ENCODE measurements around the gene HYKK. TPM values are rescaled to one million over a fixed set of nuclear protein-coding genes. Genes with fewer than 3 reads are reported as not detected.

The HYKK gene
- total RNA-seq, 1 experiment from 2014 or later, result 3.1 TPM

DNA sequence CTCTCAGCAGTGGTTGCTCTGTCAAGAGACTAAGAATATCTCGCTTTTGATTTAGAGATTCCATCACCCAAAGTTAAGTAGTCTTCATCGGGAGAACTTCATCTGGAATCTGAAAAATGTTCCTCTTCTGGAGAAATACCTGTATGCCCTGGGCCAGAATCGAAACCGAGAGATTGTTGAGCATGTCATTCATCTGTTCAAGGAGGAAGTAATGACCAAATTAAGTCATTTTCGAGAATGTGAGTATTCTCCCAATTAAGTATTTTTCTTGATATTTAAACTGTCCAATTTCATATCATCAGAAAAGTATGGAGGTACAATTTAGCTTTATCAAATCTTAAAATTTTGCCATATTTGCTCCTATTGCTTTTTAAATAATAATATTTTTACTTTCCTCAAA is 19.9 kb downstream of the HYKK start:
- no peak for TF ChIP-seq NFATC4 (CRISPR knock-in tag; IDR thresholded peaks at IDR 0.05)
- TF ChIP-seq, protein P1, sequence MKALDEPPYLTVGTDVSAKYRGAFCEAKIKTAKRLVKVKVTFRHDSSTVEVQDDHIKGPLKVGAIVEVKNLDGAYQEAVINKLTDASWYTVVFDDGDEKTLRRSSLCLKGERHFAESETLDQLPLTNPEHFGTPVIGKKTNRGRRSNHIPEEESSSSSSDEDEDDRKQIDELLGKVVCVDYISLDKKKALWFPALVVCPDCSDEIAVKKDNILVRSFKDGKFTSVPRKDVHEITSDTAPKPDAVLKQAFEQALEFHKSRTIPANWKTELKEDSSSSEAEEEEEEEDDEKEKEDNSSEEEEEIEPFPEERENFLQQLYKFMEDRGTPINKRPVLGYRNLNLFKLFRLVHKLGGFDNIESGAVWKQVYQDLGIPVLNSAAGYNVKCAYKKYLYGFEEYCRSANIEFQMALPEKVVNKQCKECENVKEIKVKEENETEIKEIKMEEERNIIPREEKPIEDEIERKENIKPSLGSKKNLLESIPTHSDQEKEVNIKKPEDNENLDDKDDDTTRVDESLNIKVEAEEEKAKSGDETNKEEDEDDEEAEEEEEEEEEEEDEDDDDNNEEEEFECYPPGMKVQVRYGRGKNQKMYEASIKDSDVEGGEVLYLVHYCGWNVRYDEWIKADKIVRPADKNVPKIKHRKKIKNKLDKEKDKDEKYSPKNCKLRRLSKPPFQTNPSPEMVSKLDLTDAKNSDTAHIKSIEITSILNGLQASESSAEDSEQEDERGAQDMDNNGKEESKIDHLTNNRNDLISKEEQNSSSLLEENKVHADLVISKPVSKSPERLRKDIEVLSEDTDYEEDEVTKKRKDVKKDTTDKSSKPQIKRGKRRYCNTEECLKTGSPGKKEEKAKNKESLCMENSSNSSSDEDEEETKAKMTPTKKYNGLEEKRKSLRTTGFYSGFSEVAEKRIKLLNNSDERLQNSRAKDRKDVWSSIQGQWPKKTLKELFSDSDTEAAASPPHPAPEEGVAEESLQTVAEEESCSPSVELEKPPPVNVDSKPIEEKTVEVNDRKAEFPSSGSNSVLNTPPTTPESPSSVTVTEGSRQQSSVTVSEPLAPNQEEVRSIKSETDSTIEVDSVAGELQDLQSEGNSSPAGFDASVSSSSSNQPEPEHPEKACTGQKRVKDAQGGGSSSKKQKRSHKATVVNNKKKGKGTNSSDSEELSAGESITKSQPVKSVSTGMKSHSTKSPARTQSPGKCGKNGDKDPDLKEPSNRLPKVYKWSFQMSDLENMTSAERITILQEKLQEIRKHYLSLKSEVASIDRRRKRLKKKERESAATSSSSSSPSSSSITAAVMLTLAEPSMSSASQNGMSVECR (CRISPR knock-in tag; IDR thresholded peaks at IDR 0.05; ENCODE audit: borderline replicate concordance), result no peak
- TF ChIP-seq SMAD3 (CRISPR knock-in tag; IDR thresholded peaks at IDR 0.05; ENCODE audit: borderline replicate concordance), result no peak
- no peak for TF ChIP-seq ETV6 (CRISPR knock-in tag; IDR thresholded peaks at IDR 0.05)
- no peak for TF ChIP-seq NFYB (CRISPR knock-in tag; conservative IDR thresholded peaks at IDR 0.05; ENCODE audit: low read depth)
- no peak for TF ChIP-seq ZNF671 (CRISPR knock-in tag; IDR thresholded peaks at IDR 0.05)
- DNase-seq (ENCODE audit: low spot score), result no peak
- Mint-ChIP-seq H3K27me3 (ENCODE audit: low read depth) (peaks cover 7% of the 10 kb centered on the region), H3K4me1 (no peaks in the 10 kb centered on the region), H3K4me3 (no peak overlapping the region), H3K9me3 (peaks cover 42% of the 10 kb centered on the region), H3K27ac (no peak overlapping the region), H3K36me3 (peaks cover 30% of the 10 kb centered on the region)
- no peak for ATAC-seq
- CTCF ChIA-PET, result no interaction called here
- POLR2A ChIA-PET, result no interaction called here

DNA sequence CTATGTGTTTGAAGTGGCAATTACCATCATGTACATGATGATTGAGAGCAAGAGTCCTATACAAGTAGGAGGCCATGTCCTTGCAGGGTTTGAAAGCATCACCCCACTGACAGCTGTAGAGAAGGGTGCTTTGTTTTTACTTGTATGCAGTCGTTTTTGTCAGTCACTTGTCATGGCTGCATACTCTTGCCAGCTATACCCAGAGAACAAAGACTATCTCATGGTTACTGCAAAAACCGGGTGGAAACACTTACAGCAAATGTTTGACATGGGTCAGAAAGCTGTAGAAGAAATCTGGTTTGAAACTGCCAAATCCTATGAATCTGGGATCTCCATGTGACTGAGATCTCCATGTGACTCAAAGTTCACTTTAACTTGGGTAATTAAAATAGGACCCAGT is 26.0 kb downstream of the HYKK start:
- Mint-ChIP-seq H3K36me3 (peaks cover 7% of the 10 kb centered on the region; the same call in 1 of the 2 replicates), H3K4me3 (no peak overlapping the region), H3K9me3 (peaks cover 6% of the 10 kb centered on the region), H3K27me3 (ENCODE audit: low read depth) (peaks cover 4% of the 10 kb centered on the region), H3K4me1 (no peaks in the 10 kb centered on the region), H3K27ac (no peak overlapping the region)
- CTCF ChIA-PET, result no interaction called here
- POLR2A ChIA-PET, result no interaction called here
- DNase-seq (ENCODE audit: low spot score), result no peak
- no peak for TF ChIP-seq OVOL2 (CRISPR knock-in tag; IDR thresholded peaks at IDR 0.05; ENCODE audit: borderline replicate concordance)
- TF ChIP-seq, protein P2, sequence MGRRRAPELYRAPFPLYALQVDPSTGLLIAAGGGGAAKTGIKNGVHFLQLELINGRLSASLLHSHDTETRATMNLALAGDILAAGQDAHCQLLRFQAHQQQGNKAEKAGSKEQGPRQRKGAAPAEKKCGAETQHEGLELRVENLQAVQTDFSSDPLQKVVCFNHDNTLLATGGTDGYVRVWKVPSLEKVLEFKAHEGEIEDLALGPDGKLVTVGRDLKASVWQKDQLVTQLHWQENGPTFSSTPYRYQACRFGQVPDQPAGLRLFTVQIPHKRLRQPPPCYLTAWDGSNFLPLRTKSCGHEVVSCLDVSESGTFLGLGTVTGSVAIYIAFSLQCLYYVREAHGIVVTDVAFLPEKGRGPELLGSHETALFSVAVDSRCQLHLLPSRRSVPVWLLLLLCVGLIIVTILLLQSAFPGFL (CRISPR knock-in tag; IDR thresholded peaks at IDR 0.05; ENCODE audit: borderline replicate concordance), result no peak
- TF ChIP-seq, protein P3, sequence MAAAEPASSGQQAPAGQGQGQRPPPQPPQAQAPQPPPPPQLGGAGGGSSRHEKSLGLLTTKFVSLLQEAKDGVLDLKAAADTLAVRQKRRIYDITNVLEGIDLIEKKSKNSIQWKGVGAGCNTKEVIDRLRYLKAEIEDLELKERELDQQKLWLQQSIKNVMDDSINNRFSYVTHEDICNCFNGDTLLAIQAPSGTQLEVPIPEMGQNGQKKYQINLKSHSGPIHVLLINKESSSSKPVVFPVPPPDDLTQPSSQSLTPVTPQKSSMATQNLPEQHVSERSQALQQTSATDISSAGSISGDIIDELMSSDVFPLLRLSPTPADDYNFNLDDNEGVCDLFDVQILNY (CRISPR knock-in tag; IDR thresholded peaks at IDR 0.05), result no peak
- TF ChIP-seq, protein P4, sequence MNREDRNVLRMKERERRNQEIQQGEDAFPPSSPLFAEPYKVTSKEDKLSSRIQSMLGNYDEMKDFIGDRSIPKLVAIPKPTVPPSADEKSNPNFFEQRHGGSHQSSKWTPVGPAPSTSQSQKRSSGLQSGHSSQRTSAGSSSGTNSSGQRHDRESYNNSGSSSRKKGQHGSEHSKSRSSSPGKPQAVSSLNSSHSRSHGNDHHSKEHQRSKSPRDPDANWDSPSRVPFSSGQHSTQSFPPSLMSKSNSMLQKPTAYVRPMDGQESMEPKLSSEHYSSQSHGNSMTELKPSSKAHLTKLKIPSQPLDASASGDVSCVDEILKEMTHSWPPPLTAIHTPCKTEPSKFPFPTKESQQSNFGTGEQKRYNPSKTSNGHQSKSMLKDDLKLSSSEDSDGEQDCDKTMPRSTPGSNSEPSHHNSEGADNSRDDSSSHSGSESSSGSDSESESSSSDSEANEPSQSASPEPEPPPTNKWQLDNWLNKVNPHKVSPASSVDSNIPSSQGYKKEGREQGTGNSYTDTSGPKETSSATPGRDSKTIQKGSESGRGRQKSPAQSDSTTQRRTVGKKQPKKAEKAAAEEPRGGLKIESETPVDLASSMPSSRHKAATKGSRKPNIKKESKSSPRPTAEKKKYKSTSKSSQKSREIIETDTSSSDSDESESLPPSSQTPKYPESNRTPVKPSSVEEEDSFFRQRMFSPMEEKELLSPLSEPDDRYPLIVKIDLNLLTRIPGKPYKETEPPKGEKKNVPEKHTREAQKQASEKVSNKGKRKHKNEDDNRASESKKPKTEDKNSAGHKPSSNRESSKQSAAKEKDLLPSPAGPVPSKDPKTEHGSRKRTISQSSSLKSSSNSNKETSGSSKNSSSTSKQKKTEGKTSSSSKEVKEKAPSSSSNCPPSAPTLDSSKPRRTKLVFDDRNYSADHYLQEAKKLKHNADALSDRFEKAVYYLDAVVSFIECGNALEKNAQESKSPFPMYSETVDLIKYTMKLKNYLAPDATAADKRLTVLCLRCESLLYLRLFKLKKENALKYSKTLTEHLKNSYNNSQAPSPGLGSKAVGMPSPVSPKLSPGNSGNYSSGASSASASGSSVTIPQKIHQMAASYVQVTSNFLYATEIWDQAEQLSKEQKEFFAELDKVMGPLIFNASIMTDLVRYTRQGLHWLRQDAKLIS (CRISPR knock-in tag; IDR thresholded peaks at IDR 0.05; ENCODE audit: borderline replicate concordance), result no peak
- TF ChIP-seq, protein P5, sequence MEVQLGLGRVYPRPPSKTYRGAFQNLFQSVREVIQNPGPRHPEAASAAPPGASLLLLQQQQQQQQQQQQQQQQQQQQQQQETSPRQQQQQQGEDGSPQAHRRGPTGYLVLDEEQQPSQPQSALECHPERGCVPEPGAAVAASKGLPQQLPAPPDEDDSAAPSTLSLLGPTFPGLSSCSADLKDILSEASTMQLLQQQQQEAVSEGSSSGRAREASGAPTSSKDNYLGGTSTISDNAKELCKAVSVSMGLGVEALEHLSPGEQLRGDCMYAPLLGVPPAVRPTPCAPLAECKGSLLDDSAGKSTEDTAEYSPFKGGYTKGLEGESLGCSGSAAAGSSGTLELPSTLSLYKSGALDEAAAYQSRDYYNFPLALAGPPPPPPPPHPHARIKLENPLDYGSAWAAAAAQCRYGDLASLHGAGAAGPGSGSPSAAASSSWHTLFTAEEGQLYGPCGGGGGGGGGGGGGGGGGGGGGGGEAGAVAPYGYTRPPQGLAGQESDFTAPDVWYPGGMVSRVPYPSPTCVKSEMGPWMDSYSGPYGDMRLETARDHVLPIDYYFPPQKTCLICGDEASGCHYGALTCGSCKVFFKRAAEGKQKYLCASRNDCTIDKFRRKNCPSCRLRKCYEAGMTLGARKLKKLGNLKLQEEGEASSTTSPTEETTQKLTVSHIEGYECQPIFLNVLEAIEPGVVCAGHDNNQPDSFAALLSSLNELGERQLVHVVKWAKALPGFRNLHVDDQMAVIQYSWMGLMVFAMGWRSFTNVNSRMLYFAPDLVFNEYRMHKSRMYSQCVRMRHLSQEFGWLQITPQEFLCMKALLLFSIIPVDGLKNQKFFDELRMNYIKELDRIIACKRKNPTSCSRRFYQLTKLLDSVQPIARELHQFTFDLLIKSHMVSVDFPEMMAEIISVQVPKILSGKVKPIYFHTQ (CRISPR knock-in tag; IDR thresholded peaks at IDR 0.05), result no peak
- TF ChIP-seq, protein P6, sequence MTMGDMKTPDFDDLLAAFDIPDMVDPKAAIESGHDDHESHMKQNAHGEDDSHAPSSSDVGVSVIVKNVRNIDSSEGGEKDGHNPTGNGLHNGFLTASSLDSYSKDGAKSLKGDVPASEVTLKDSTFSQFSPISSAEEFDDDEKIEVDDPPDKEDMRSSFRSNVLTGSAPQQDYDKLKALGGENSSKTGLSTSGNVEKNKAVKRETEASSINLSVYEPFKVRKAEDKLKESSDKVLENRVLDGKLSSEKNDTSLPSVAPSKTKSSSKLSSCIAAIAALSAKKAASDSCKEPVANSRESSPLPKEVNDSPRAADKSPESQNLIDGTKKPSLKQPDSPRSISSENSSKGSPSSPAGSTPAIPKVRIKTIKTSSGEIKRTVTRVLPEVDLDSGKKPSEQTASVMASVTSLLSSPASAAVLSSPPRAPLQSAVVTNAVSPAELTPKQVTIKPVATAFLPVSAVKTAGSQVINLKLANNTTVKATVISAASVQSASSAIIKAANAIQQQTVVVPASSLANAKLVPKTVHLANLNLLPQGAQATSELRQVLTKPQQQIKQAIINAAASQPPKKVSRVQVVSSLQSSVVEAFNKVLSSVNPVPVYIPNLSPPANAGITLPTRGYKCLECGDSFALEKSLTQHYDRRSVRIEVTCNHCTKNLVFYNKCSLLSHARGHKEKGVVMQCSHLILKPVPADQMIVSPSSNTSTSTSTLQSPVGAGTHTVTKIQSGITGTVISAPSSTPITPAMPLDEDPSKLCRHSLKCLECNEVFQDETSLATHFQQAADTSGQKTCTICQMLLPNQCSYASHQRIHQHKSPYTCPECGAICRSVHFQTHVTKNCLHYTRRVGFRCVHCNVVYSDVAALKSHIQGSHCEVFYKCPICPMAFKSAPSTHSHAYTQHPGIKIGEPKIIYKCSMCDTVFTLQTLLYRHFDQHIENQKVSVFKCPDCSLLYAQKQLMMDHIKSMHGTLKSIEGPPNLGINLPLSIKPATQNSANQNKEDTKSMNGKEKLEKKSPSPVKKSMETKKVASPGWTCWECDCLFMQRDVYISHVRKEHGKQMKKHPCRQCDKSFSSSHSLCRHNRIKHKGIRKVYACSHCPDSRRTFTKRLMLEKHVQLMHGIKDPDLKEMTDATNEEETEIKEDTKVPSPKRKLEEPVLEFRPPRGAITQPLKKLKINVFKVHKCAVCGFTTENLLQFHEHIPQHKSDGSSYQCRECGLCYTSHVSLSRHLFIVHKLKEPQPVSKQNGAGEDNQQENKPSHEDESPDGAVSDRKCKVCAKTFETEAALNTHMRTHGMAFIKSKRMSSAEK (CRISPR knock-in tag; IDR thresholded peaks at IDR 0.05; ENCODE audit: borderline replicate concordance), result no peak
- TF ChIP-seq, protein P7, sequence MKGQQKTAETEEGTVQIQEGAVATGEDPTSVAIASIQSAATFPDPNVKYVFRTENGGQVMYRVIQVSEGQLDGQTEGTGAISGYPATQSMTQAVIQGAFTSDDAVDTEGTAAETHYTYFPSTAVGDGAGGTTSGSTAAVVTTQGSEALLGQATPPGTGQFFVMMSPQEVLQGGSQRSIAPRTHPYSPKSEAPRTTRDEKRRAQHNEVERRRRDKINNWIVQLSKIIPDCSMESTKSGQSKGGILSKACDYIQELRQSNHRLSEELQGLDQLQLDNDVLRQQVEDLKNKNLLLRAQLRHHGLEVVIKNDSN (CRISPR knock-in tag; IDR thresholded peaks at IDR 0.05), result no peak
- TF ChIP-seq, protein P8, sequence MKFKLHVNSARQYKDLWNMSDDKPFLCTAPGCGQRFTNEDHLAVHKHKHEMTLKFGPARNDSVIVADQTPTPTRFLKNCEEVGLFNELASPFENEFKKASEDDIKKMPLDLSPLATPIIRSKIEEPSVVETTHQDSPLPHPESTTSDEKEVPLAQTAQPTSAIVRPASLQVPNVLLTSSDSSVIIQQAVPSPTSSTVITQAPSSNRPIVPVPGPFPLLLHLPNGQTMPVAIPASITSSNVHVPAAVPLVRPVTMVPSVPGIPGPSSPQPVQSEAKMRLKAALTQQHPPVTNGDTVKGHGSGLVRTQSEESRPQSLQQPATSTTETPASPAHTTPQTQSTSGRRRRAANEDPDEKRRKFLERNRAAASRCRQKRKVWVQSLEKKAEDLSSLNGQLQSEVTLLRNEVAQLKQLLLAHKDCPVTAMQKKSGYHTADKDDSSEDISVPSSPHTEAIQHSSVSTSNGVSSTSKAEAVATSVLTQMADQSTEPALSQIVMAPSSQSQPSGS (CRISPR knock-in tag; IDR thresholded peaks at IDR 0.05; ENCODE audit: borderline replicate concordance, low read depth), result no peak
- no peak for ATAC-seq

Data from WTC11 (cell line).